GM19397 (cell line): ENCODE data around the gene SLC44A4.
A peak's percentile ranks its signal among the peaks of the same experiment; 100 is the strongest.
"Not testable (repeated sequence)": the region's sequence is repeated elsewhere in the genome, so short reads cannot be mapped to it uniquely, and the experiment has no call there.

ENCODE experiments used
- ATAC-seq: cut with Tn5 transposase; IDR thresholded peaks from one replicate; pipeline ENCODE4 v1.9.1; 2021; ENCODE audit warnings: mild to moderate bottlenecking, moderate library complexity; ENCODE audit not compliant: unreplicated experiment

SLC44A4 gene

GRCh38 chr6:31831350-31832215 is 47.2 kb downstream of the SLC44A4 start:
- ATAC-seq, result no peak

GRCh38 chr6:31830886-31831335 is 47.9 kb downstream of the SLC44A4 start:
- ATAC-seq, result no peak

GRCh38 chr6:31829633-31830283 is 49.0 kb downstream of the SLC44A4 start:
- no peak for ATAC-seq

- peak; percentile 76 for ATAC-seq
Observed at GRCh38 chr6:31827286-31828079, 51.3 kb downstream of the SLC44A4 start, which contains the start of gene HSPA1B. Gene HSPA1B (plus strand): TSS chr6:31827738. CDS start chr6:31827951, 213 bp downstream.

- peak; percentile 7 for ATAC-seq
Observed at GRCh38 chr6:31826793-31827285, 52.0 kb downstream of the SLC44A4 start.

GRCh38 chr6:31825553-31825952 is 53.2 kb downstream of the SLC44A4 start:
- no peak for ATAC-seq

- not testable (repeated sequence) for ATAC-seq
Observed at GRCh38 chr6:31823592-31824196, 55.1 kb downstream of the SLC44A4 start.

GRCh38 chr6:31822036-31822821 is 56.6 kb downstream of the SLC44A4 start:
- ATAC-seq, result peak; percentile 31

- peak; percentile 46 for ATAC-seq
Observed at GRCh38 chr6:31821301-31822035, 57.3 kb downstream of the SLC44A4 start.

- ATAC-seq, result not testable (repeated sequence)
Observed at GRCh38 chr6:31820399-31820798, 58.4 kb downstream of the SLC44A4 start.

GRCh38 chr6:31819871-31820299 is 58.9 kb downstream of the SLC44A4 start:
- no peak for ATAC-seq

- not testable (repeated sequence) for ATAC-seq
Observed at GRCh38 chr6:31817929-31818511, 60.8 kb downstream of the SLC44A4 start.

- ATAC-seq, result not testable (repeated sequence)
Observed at GRCh38 chr6:31817133-31817928, 61.5 kb downstream of the SLC44A4 start.

GRCh38 chr6:31815025-31815838 is 63.6 kb downstream of the SLC44A4 start, which contains the start of the genes HSPA1A and HSPA1L:
Gene HSPA1A (plus strand): TSS chr6:31815543. CDS start chr6:31815757, 214 bp downstream.
Gene HSPA1L (minus strand): TSS chr6:31815283. CDS start chr6:31811972, 3,311 bp downstream.
- no peak for ATAC-seq

GRCh38 chr6:31814677-31815024 is 64.1 kb downstream of the SLC44A4 start:
- ATAC-seq, result no peak

- no peak for ATAC-seq
Observed at GRCh38 chr6:31813465-31813849, 65.3 kb downstream of the SLC44A4 start.
